ENCODE data around the gene PIP5K1B.

The PIP5K1B gene

DNA sequence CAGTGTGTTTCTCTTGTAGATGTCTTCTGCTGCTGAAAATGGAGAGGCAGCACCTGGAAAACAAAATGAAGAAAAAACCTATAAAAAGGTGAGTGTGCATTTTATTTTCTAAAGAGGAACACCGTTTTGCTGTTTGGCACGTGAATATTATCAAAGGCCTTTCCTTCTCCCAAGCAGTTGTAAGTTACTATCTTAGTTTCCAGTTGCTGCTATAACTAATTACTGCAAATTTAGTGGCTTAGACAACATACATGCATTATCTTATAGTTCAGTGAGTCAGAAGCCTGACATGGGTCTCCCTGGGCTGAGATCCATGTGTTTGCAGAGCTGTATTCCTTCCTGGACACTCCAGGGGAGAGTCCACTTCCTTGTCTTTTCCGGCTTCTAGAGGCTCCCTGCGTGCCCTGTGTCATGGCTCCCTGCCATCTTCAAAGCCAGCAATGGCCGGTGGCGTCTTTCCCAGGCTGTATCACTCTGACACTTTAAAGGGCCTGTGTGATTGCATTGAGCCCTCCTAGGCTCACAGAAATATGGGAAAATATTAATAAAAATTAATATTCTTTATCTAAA lies 117.6 kb downstream of the PIP5K1B start:
- DNase-seq = no peak

DNA sequence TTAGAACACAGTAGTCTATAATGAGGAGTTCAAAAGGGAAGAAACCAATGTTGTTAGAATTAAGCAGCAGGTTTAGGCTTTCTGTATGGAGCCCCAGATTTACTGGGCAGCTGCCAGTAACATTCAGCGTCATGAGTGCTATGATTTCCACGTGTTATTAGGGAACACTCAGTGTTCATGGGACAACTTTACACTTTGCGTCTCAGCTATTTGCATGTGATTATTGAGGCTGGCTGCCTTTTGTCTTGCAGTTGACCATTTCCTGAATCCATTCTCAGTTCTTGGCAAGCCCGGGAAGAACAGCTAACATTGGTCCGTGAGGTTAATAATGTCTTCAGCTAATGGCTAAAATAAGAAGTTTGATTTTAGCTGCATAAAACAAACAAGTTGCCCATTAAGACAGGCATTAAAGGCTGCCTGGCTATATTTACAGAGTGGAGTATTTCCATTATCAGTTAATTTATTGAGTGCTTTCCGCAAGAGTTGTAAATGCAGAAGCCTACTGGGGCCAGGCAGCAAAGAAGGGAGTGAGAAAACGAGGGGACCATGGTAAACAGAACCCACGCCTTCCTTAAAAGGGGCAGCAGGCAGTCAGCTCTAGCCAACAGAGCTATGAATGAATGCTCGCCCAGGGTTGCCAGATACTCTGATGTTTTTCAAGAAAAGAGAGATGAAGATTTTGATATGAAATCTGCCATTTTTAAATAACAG lies 120.9 kb downstream of the PIP5K1B start:
- DNase-seq = no peak

GRCh38 chr9:68827837-68828744 lies 123.1 kb downstream of the PIP5K1B start:
- DNase-seq = no peak

GRCh38 chr9:68832101-68832500 lies 127.1 kb downstream of the PIP5K1B start:
- DNase-seq = no peak

DNA sequence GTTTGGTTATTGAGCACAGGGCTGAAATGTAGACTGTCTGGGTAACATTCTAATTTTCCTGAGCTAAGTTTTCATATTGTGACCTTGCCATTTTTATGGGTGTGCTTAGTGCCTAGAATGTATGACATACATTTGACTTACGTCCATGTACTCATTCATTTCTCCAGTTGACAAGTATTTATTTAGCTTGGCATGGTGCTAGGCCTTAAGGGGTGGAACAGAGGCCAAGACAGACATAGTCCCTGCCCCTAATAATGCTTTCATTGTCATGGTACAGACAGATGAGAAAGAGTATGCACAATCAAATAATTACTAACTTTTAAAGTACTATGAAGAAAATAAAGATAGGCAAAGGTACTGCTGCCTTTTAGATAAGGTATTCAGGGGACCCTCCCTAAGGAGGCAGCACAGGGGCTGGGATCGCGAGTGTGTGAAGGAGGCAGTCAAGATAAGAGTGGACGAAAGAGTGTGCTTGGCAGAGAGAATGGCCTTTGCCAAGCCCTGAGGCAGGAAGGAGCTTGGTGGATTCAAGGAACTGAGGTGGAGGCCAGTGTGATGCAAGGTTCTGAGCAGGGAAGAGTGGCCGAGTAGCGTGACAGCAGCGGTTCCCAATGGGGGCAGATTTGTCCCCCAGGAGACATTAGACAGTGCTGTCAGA lies 128.0 kb downstream of the PIP5K1B start:
- DNase-seq = no peak

- DNase-seq = no peak
These were observed 130.0 kb downstream of the PIP5K1B start for GRCh38 chr9:68834931-68835520.

DNA sequence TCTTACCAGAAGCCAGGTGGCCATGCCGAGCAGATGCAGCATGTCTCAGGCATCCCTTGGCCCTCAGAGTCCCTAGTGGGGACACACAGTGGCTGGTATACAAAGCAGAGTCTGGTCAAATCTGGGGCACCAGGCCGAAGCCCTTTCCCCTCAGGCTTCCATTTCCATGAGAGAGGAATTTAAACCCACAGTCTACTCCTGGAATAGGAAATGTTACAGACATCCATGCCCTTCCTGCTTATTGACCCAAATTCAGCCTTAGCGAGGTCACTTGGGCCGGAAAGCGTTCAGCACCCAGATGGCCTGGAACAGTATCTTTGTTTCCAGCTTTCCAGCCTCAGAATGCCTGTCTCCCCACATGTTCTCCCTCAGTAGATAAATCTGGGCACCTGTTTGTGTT lies 131.7 kb downstream of the PIP5K1B start:
- no peak for DNase-seq

GRCh38 chr9:68838245-68838644 lies 133.2 kb downstream of the PIP5K1B start:
- DNase-seq = no peak

DNA sequence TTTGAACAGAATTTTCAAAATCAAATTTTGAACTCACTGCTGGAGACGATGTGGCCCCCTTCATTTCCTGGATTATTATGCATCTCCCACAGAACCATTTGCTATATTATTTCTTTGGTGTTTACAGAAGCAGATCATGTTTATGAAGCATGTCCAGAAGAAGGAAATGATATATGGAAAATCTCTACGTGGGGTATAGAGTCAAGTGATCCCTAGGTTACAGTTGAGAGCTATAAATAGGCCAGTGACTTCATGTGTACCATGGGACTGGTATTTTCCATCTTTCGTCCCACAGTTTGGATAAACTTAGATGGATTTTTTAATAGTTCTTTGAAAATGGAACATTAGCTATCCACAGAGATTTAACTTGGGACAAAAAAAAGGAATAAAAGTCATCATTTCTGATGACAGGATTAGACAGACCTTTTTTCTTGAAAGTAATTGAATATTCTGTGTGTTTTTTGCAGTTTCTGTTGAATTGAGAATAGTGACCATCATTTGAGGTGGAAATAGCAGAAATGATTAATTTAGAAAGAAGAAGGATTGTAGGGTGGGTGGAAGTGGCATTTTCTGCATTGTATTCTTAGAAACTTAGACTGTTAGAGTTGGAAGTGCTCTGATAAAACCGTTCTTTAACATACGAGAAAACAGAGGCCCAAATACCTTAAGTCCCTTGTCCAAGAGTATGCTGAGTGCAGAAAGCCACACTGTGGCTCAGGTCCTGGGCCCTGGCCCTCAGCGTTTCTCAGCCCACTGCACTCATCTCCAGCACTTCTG lies 136.4 kb downstream of the PIP5K1B start:
- no peak for DNase-seq

GRCh38 chr9:68842568-68842967 lies 137.5 kb downstream of the PIP5K1B start:
- no peak for DNase-seq

GRCh38 chr9:68843239-68843638 lies 138.2 kb downstream of the PIP5K1B start:
- no peak for DNase-seq

DNA sequence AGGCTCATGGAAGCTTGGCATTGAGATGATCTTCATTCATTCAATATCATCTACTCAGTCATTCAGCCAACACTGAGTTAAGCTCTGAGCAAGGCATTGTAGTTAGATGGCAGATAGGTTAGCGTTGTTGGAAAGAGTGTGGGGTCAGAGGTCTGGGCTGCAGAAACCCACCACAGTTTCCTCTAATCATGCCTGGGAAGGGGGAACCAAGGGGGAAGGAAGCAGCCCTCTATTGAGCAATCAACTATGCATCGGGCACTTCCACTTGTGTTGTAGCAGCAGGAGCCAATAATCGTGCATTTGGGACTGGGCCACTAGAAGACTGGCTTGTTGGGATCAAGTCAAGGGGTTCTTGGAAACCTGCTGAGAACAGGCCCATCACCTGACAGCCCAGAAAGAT lies 139.1 kb downstream of the PIP5K1B start:
- DNase-seq = no peak

DNA sequence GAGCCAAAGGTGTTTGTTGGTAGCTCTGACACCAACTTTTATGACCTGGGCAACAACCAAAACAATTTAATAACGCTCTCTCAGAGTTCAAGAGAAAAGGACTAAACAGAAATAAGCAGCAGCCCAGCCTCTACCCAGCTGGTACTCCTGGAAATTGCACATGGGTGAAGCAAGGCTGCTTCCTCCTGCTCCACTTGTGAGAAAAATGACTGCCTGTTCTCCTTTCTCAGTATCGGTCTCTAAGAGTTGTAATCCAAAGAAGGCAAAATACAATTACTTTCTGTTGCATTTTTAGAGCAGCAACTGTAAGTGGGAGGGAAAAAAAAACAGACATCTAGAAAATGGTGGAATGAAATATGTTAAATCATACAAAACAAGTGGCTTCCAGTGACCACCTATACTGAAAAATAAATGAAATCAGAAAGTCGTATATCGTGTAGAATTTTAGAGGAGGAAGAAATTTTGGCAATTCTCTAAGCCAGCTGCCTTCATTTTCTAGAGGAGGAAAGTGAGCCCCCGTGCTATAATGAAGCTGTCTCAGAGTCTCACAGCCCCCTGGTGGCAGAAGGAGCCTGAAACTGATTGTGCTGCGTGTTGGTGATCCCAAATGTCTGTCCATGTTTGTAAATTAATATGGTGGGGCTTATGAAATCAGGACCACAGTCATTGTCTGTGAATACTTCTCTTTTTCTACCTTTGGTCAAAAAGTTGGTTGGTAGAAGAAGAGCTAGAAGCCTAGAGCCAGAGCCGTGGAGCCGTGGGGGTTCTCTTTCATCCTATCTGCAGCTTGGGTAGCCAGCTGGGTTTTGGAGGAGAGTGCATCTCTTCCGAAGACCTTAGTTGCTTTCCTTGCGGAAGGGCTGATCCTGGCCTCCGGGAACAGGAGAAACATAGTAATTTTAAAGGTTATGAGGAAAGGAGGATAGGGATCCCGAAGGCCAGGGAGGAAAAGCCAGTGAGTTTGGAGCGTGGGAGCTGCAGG lies 139.9 kb downstream of the PIP5K1B start:
- peak; percentile 1 for DNase-seq

- no peak for DNase-seq
These were observed 142.7 kb downstream of the PIP5K1B start for GRCh38 chr9:68847765-68848164.

- DNase-seq = peak; percentile 7
These were observed 146.6 kb downstream of the PIP5K1B start for GRCh38 chr9:68851657-68852056.

DNA sequence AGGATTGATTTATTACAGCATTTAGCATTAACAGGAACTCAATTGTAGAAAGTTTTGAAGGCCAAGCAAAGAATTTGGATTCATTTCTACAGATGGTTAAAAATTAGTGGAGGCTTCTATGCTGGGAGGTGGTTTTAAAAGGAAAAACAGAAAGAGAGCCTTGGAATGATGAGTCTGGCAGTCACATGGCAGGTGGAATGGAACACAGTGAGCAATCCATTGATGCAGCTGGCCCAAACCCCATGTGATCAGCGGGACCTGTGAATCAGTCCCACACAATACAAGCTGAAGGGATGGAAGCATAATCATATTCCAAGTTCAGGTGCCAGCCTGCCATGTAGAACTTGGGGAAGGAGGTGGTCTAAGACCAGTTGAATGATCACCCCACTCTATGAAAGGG lies 147.9 kb downstream of the PIP5K1B start:
- no peak for DNase-seq

- DNase-seq = no peak
These were observed 154.3 kb downstream of the PIP5K1B start for GRCh38 chr9:68859347-68859746.

- no peak for DNase-seq
These were observed 155.4 kb downstream of the PIP5K1B start for GRCh38 chr9:68860419-68860818.

- DNase-seq = no peak
These were observed 156.4 kb downstream of the PIP5K1B start for GRCh38 chr9:68861436-68861835.

- DNase-seq = no peak
These were observed 162.0 kb downstream of the PIP5K1B start for GRCh38 chr9:68867066-68867465.

DNA sequence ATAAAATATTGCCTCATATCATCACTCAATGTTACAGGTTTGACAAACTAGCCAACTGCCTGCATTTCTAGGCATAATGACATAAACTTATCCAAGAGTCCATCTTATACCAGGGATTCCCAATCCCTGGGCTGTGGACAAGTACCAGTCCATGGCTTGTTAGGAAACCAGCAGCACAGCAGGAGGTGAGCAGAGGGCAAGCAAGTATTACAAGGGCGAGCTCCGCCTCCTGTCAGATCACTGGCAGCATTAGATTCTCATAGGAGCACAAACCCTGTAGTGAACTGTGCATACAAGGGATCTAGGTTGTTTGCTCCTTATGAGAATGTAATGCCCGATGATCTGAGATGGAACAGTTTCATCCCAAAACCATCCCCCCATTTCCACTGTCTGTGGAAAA lies 164.0 kb downstream of the PIP5K1B start:
- no peak for DNase-seq

Measured in fibroblast of upper back skin (primary cell).